HG03442 (cell line): ENCODE results near the gene CUL1.
"Not testable (repeated sequence)": the region's sequence is repeated elsewhere in the genome, so short reads cannot be mapped to it uniquely, and the experiment has no call there.

ENCODE experiments used
- ATAC-seq: cut with Tn5 transposase; IDR thresholded peaks from one replicate; pipeline ENCODE4 v1.9.1; 2021; ENCODE audit warnings: mild to moderate bottlenecking, moderate library complexity; ENCODE audit not compliant: unreplicated experiment

Gene CUL1

GRCh38 chr7:148696787-148697186 lies 1.9 kb upstream of the CUL1 start:
- ATAC-seq = no peak

- ATAC-seq = no peak
These were observed 1.3 kb upstream of the CUL1 start for GRCh38 chr7:148697256-148698006.

DNA sequence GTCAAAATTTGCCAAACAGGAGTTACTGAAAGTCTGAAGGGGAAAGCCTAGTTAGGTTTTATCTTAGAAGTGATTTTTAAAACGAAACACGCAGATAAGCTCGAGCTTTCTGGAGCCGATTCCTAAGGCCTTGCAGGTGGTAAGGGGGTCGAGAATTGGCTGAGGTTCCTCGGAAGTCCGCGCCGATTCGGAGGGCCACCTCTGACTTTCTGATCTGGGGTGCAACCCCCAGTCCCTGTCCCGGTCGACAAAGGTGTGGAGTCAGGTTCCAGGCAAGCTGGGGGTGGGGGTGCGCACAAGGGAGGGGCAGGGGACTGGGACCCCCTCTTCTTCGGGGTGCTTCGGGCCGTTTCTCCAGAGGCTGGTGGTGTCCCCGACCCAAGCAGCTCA lies 701 bp upstream of the CUL1 start:
- no peak for ATAC-seq

GRCh38 chr7:148699024-148699781 lies 500 bp downstream of the CUL1 start:
- peak; percentile 33 for ATAC-seq

GRCh38 chr7:148699782-148700629 lies 1.3 kb downstream of the CUL1 start:
- peak; percentile 27 for ATAC-seq

DNA sequence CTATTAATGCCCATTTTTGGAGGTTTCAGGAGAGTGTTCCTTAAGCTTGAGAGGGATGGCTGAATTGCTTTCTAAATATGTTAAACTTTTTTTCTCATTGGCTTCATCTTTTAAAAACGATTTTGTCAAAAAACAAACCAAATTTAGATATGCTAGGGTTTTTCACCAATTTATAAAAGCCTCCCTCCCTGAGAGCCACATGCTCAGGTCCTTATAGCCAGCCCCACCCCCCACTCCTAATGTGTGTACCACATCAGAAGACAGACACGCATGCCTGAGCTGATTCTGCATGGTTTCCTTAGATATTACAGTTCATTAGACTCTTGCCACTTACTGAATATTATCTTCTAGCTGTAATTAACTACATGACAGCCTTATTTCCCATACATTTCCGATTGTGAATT lies 2.0 kb downstream of the CUL1 start:
- ATAC-seq = no peak

DNA sequence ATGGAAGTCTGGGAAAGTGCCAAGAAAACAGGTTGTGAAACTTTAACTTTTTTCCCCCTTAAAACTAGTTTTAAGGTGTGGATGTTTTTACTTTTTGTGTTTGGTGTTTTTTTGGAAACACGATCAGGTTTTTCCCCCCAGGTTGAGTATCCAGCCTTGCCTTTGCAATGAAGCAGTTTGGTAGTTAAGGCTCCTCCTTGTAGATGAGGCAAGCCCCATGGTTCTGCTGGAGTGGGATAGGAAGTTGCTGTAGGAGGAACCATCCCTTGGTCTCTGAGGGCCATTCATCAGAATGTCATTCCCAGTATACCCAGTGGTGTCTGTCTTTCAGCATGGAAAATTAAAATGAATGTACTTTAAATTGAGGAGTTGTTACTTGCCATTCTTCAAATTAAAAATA lies 2.7 kb downstream of the CUL1 start:
- ATAC-seq = no peak

- ATAC-seq = no peak
These were observed 4.4 kb downstream of the CUL1 start for GRCh38 chr7:148702876-148703670.

DNA sequence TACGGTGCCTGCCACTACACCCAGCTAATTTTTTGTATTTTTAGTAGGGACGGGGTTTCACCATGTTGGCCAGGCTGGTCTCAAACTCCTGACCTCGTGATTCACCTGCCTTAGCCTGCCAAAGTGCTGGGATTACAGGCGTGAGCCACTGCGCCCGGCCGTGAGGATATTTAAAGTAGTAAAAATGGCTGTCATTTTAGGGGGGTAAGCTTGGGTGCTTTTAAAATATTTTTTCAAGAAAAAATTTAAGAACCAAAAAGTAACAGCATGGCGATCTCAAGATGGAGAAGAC lies 4.9 kb downstream of the CUL1 start:
- not testable (repeated sequence) for ATAC-seq

GRCh38 chr7:148704189-148704588 lies 5.5 kb downstream of the CUL1 start:
- ATAC-seq = no peak

DNA sequence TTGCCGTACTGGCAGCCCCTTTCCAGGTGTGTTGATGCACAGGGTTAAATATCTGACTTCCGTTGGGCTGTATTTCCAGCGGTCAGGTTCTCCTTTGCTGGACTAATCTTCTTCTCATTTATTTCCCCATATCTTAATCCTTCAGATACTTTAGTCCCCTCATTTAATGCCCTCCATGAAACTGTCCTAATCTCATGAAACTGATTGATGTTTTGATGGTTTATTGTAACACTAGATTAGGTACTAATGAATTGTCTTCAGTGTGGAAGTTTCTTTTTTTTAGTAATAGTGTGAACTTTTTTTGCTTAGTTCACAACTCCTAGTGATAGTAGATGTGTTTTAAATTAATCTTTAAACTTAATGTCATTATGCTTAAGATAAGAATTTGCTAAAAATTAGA lies 6.3 kb downstream of the CUL1 start:
- no peak for ATAC-seq

DNA sequence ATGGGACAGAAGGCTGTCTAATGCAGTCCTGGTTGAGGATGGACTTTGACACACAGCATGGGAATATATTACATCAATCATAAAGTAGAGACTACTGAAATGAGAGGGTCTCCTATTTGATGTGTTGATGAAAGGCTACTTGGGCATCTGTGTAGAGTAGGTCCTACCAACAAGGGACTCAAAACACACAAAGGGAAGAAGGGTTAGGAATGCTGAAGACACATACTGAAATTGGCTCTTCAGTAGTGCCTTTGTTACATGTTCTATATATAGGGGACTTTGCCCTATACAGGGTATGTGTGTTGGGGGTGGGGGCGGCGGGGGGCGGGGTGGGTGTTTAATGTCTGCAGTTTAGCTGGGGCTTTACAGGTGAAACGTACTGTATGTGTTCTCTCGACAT lies 7.7 kb downstream of the CUL1 start:
- ATAC-seq = no peak

DNA sequence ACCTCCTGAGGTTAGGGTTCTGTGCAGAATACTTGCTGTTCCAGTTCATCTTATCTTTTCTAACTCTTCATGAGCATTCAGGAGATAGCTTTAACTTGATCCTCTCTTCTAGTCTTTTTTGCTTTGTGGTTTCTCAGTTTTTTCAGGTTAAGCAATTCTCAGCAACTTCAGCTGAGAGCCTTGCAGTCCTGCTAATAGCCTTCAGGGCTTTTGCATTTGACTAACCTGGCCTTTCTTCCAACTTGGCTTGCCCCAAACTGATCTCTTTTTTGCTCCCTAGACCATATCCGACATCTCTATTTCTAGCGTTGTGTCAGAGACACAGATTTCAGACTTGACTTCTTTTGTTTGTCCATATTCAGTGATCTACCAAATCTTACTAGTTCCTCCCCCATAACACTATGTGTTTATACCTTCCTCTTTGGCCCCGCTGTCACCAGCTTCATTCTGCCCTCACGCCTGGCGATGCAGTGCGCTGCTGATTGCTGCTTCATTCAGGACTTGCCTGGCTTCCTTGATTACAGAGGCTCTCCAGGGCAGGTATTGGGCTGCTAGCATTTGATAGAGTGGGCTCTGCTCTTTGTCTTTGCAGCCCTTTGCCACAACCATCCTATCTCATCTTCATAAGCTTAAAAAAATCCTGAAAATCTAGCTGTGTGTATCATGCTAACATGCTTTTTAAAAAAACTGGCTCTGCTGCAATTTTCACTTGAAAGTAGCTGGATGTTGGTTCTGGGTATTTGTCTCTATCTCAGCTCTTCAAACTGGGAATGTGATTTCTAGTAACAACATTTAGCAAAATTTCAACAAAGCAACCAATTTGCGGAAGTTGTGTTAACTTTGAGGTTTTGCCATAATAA lies 9.6 kb downstream of the CUL1 start:
- no peak for ATAC-seq

GRCh38 chr7:148709014-148709413 lies 10.3 kb downstream of the CUL1 start:
- ATAC-seq = no peak

DNA sequence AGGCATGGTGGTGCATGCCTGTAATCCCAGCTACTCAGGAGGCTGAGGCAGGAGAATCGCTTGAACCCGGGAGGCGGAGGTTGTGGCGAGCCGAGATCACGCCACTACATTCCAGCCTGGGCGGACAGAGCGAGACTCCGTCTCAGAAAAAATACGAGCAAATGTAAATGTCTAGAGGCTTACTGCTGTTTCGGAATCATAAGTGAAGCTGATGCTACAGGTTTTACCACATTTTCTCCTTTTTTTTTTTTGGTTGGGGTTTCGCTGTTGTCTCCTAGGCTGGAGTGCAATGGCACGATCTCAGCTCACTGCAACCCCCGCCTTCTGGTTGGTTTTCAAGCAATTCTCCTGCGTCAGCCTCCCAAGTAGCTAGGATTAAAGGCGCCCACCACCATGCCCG lies 11.7 kb downstream of the CUL1 start:
- not testable (repeated sequence) for ATAC-seq

- peak; percentile 64 for ATAC-seq
These were observed 12.7 kb downstream of the CUL1 start for GRCh38 chr7:148711191-148712102.

GRCh38 chr7:148712678-148713329 lies 14.1 kb downstream of the CUL1 start:
- ATAC-seq = no peak

DNA sequence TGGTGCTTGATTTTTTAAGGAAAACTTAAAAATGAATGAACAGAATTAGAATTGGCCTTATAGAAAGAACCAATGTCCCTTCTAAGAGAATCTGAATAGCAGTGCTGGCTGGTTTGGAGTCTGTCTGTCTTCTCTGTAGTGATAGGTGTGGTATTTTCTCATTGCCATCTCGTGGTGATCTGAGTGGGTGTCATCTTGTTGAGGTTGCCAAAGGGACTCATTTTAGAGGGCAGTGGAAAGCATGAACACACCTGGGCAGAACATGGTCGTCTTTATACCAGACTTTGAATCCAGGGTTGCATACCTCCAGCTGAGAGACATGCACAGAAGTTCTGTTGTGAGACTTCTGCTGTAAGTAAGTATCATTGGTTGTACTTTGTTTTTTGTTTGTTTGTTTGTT lies 15.8 kb downstream of the CUL1 start:
- ATAC-seq = no peak
